NCI-H2227 (cell line): ENCODE results near the gene TVP23C.

Experiments
- DNase-seq: peaks from one replicate; lab custom pipeline; 2025; ENCODE audit not compliant: unreplicated experiment; lab: John Stamatoyannopoulos, UW

Gene TVP23C

GRCh38 chr17:15496735-15497670, 66.3 kb downstream of the TVP23C start:
- DNase-seq = no peak

GRCh38 chr17:15494821-15495220, 68.5 kb downstream of the TVP23C start:
- no peak for DNase-seq

GRCh38 chr17:15493693-15494035, 69.6 kb downstream of the TVP23C start:
- no peak for DNase-seq

- no peak for DNase-seq
Measured at GRCh38 chr17:15492791-15493692, 70.2 kb downstream of the TVP23C start.

- DNase-seq = no peak
Measured at GRCh38 chr17:15492186-15492585, 71.1 kb downstream of the TVP23C start.

- no peak for DNase-seq
Measured at GRCh38 chr17:15490634-15491261, 72.5 kb downstream of the TVP23C start.

GRCh38 chr17:15488557-15488956, 74.7 kb downstream of the TVP23C start:
- DNase-seq = no peak

- DNase-seq = no peak
Measured at GRCh38 chr17:15485045-15485444, 78.2 kb downstream of the TVP23C start.

- no peak for DNase-seq
Measured at GRCh38 chr17:15483431-15483830, 79.9 kb downstream of the TVP23C start.

GRCh38 chr17:15482476-15482875, 80.8 kb downstream of the TVP23C start:
- DNase-seq = no peak

GRCh38 chr17:15481481-15481880, 81.8 kb downstream of the TVP23C start:
- DNase-seq = no peak

GRCh38 chr17:15480204-15480603, 83.1 kb downstream of the TVP23C start:
- DNase-seq = no peak

- DNase-seq = no peak
Measured at GRCh38 chr17:15479703-15480102, 83.6 kb downstream of the TVP23C start.

GRCh38 chr17:15478845-15479244, 84.4 kb downstream of the TVP23C start:
- no peak for DNase-seq

GRCh38 chr17:15475631-15476354, 87.5 kb downstream of the TVP23C start:
- no peak for DNase-seq

GRCh38 chr17:15472891-15473290, 90.4 kb downstream of the TVP23C start:
- DNase-seq = no peak

GRCh38 chr17:15470536-15470935, 92.7 kb downstream of the TVP23C start:
- no peak for DNase-seq

- no peak for DNase-seq
Measured at GRCh38 chr17:15469260-15469659, 94.0 kb downstream of the TVP23C start.

GRCh38 chr17:15468126-15468525, 95.2 kb downstream of the TVP23C start:
- no peak for DNase-seq

GRCh38 chr17:15467592-15467991, 95.7 kb downstream of the TVP23C start, which contains the start of gene CDRT4:
Gene CDRT4 (minus strand): TSS chr17:15467621. CDS start chr17:15440238, 27,383 bp downstream.
- DNase-seq = no peak

GRCh38 chr17:15466131-15466530, 97.2 kb downstream of the TVP23C start:
- DNase-seq = no peak
